ENCODE results near the gene PPP2R2D. TPM values are rescaled to one million over a fixed set of nuclear protein-coding genes. Genes with fewer than 3 reads are reported as not detected.
"Not testable (repeated sequence)": the region's sequence is repeated elsewhere in the genome, so short reads cannot be mapped to it uniquely, and the experiment has no call there.

The PPP2R2D gene
- total RNA-seq, 1 experiment from 2014 or later = 40.3 TPM

DNA sequence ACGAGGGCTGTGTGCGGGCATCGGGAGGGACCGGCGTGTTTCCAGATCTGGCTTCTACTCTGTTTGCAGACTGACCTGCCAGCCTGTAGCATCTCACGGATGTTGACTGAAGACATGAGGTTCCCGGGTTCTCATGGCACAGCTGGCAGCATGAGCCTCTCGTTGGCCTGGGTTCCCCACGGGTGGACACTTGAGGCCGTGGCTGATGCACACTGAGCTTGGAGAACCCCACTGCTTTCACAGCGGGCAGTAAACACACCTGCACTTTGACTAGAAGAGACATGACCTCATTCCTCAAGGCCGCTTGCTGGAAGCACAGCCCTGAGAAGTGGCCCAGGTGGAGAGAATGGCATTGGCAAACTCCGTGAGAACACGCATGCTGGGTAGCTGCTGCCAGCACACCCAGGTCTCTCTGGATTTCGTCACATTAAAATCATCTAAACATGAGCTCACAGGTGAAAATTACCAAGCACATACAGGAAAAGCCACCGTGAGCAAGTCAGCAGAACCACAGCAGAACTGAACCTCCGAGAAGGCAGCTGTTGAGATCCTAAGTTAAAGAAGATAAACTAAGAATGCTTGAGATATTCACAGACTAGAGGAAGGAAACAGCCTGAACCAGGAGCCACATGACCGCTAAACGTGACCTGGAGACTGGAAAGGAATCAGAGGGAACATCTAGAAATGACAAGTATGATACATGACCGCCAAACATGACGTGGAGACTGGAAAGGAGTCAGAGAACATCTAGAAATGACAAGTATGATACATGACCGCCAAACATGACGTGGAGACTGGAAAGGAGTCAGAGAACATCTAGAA is 48.4 kb downstream of the PPP2R2D start:
- DNase-seq = no peak
- peaks cover 23% of the 10 kb centered on the region for H3K36me3 ChIP-seq (ENCODE audit: low read depth, low read length)
- 0 out of 2 replicates have a peak, but pooled peaks cover 5% of the 10 kb centered on the region for H4K20me1 ChIP-seq (ENCODE audit: low read length)
- no peak overlapping the region for H3K4me2 ChIP-seq (ENCODE audit: low read length)
- no peaks in the 10 kb centered on the region for H3K9me3 ChIP-seq (ENCODE audit: low read length)
- no peak for ATAC-seq
- peaks cover 8% of the 10 kb centered on the region for H3F3A ChIP-seq (ENCODE audit: low read length, unreplicated experiment)
- H3K9ac ChIP-seq (ENCODE audit: low read length) = no peak overlapping the region
- H3K27ac ChIP-seq (ENCODE audit: low read length) = no peak overlapping the region
- intact Hi-C loops (cut with micrococcal nuclease) = loop anchor here (5.0 kb wide), 1 partner anchor 47 kb away; the partner anchor contains the start of gene PPP2R2D
- no peaks in the 10 kb centered on the region for H3K9me2 ChIP-seq (replicated peaks; ENCODE audit: low read length)
- no TSS peak for BruUV-seq (replicated peaks)
- no peaks in the 10 kb centered on the region for H3K27me3 ChIP-seq (ENCODE audit: low read length)
- H2AFZ ChIP-seq (ENCODE audit: low read length) = no peak overlapping the region
- CTCF ChIA-PET = no interaction called here
- H3K79me2 ChIP-seq (ENCODE audit: low read length) = peaks cover 8% of the 10 kb centered on the region; the same call in 1 of the 2 replicates
- no peak overlapping the region for H3K4me3 ChIP-seq (ENCODE audit: low read length)
- TF ChIP-seq EZH2phosphoT487 (IDR thresholded peaks at IDR 0.05; ENCODE audit: borderline replicate concordance, low read length) (no peak), EZH2 (IDR thresholded peaks at IDR 0.05; ENCODE audit: low read length, unreplicated experiment) (no peak)
- TF ChIP-seq, protein P1, sequence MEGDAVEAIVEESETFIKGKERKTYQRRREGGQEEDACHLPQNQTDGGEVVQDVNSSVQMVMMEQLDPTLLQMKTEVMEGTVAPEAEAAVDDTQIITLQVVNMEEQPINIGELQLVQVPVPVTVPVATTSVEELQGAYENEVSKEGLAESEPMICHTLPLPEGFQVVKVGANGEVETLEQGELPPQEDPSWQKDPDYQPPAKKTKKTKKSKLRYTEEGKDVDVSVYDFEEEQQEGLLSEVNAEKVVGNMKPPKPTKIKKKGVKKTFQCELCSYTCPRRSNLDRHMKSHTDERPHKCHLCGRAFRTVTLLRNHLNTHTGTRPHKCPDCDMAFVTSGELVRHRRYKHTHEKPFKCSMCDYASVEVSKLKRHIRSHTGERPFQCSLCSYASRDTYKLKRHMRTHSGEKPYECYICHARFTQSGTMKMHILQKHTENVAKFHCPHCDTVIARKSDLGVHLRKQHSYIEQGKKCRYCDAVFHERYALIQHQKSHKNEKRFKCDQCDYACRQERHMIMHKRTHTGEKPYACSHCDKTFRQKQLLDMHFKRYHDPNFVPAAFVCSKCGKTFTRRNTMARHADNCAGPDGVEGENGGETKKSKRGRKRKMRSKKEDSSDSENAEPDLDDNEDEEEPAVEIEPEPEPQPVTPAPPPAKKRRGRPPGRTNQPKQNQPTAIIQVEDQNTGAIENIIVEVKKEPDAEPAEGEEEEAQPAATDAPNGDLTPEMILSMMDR (conservative IDR thresholded peaks at IDR 0.05; ENCODE audit: low read depth, low read length) = no peak
- peaks cover 45% of the 10 kb centered on the region for H3K4me1 ChIP-seq (ENCODE audit: insufficient read depth, low read length)
- POLR2A ChIA-PET (ENCODE audit: unreplicated experiment) = no interaction called here

DNA sequence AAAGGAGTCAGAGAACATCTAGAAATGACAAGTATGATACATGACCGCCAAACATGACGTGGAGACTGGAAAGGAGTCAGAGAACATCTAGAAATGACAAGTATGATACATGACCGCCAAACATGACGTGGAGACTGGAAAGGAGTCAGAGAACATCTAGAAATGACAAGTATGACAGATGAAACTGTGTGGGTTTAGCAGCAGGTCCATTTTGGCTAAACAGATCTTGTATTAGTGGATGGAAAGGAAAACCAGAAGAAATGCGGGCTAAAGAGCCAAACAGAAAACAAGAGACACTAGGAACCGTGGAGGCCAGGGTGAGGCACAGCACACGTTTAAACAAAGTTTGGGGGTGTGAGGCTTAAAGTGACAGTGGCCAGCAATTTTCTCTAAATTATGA is 49.1 kb downstream of the PPP2R2D start:
- BruUV-seq (replicated peaks); ATAC-seq: not testable (repeated sequence)

DNA sequence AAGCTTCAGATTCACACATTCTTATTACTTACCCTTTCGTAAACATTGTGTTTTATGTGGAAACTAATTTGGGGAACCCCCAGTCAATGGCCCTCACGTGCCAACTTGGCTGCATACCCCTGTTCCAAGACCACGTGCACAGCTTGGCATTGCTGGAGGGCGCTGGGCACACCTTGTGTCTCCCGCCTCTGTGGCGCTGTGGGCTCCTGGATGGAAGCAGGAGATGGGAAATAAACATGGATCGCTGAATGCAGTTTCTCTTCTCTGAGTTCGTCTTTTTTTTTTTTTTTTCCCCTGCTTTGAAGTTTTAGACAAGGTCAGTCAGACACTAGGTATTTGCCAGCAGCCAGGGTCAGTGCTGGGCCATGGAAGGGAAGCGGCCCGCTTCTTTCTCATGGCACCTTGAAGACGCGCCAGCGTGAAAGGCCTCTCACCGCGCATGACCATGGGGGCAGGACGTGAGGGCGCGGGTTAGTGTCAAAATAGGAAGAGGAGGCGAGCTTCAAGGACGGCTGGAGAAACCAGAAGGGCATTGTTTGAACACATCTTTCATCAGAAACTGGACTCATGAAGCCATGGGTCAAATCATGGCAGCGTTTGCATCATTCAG is 53.7 kb downstream of the PPP2R2D start:
- no peaks in the 10 kb centered on the region for H4K20me1 ChIP-seq (ENCODE audit: low read length)
- no peak overlapping the region for H2AFZ ChIP-seq (ENCODE audit: low read length)
- no peaks in the 10 kb centered on the region for H3K9me3 ChIP-seq (ENCODE audit: low read length)
- H3K36me3 ChIP-seq (ENCODE audit: low read depth, low read length) = peaks cover 4% of the 10 kb centered on the region
- POLR2A ChIA-PET (ENCODE audit: unreplicated experiment) = interaction anchor here (0.6 kb wide), 1 partner anchor 9 kb away, joined by 3 read pairs; no protein-coding TSS in a partner anchor
- CTCF ChIA-PET = no interaction called here
- no peak for ATAC-seq
- intact Hi-C loops (cut with micrococcal nuclease) = no loop called here
- no peak overlapping the region for H3K4me2 ChIP-seq (ENCODE audit: low read length)
- DNase-seq = no peak
- no peaks in the 10 kb centered on the region for H3K9me2 ChIP-seq (replicated peaks; ENCODE audit: low read length)
- no peak overlapping the region for H3K4me3 ChIP-seq (ENCODE audit: low read length)
- TF ChIP-seq, protein P1 (conservative IDR thresholded peaks at IDR 0.05; ENCODE audit: low read depth, low read length) = no peak
- TF ChIP-seq EZH2phosphoT487 (IDR thresholded peaks at IDR 0.05; ENCODE audit: borderline replicate concordance, low read length) = no peak
- no peak for TF ChIP-seq EZH2 (IDR thresholded peaks at IDR 0.05; ENCODE audit: low read length, unreplicated experiment)
- H3K27me3 ChIP-seq (ENCODE audit: low read length) = no peaks in the 10 kb centered on the region
- H3K9ac ChIP-seq (ENCODE audit: low read length) = no peak overlapping the region
- H3K79me2 ChIP-seq (ENCODE audit: low read length) = no peaks in the 10 kb centered on the region
- BruUV-seq (replicated peaks) = no TSS peak
- no peaks in the 10 kb centered on the region for H3F3A ChIP-seq (ENCODE audit: low read length, unreplicated experiment)
- no peak overlapping the region for H3K27ac ChIP-seq (ENCODE audit: low read length)
- no peaks in the 10 kb centered on the region for H3K4me1 ChIP-seq (ENCODE audit: insufficient read depth, low read length)

More for the DNA sequence above, 49.1 kb downstream of the PPP2R2D start:
- H3K27ac ChIP-seq (ENCODE audit: low read length); H3K79me2 ChIP-seq (ENCODE audit: low read length); H3K9ac ChIP-seq (ENCODE audit: low read length); H3K27me3 ChIP-seq (ENCODE audit: low read length); H3K4me3 ChIP-seq (ENCODE audit: low read length); H3F3A ChIP-seq (ENCODE audit: low read length, unreplicated experiment); H3K9me2 ChIP-seq (replicated peaks; ENCODE audit: low read length); CTCF ChIA-PET; H4K20me1 ChIP-seq (ENCODE audit: low read length); POLR2A ChIA-PET (ENCODE audit: unreplicated experiment); DNase-seq; H3K9me3 ChIP-seq (ENCODE audit: low read length); H3K4me2 ChIP-seq (ENCODE audit: low read length); H2AFZ ChIP-seq (ENCODE audit: low read length): not testable (repeated sequence)
- Histone ChIP-seq H3K4me1 (ENCODE audit: insufficient read depth, low read length) (peaks cover 38% of the 10 kb centered on the region), H3K36me3 (ENCODE audit: low read depth, low read length) (peaks cover 22% of the 10 kb centered on the region)
- intact Hi-C loops (cut with micrococcal nuclease) = loop anchor here (5.0 kb wide), 1 partner anchor 48 kb away; the partner anchor contains the start of gene PPP2R2D

Data from PC-3 (cell line).